Stimulated activated naive CD4-positive, alpha-beta T cell treated with Interleukin-2 at 50 U/mL for 16 hours (primary cell): Measurements from ENCODE around the gene GJA3.
"Not testable (repeated sequence)": the region's sequence is repeated elsewhere in the genome, so short reads cannot be mapped to it uniquely, and the experiment has no call there.

Experiments
- DNase-seq: peaks from one replicate; lab custom pipeline; 2025; lab: John Stamatoyannopoulos, UW

GJA3 gene

GRCh38 chr13:20182231-20182846 lies 21.5 kb upstream of the GJA3 start:
- DNase-seq, result peak; percentile 22

GRCh38 chr13:20181188-20181587 lies 20.3 kb upstream of the GJA3 start:
- no peak for DNase-seq

- no peak for DNase-seq
These were observed 17.3 kb upstream of the GJA3 start for GRCh38 chr13:20178156-20178555.

- DNase-seq, result no peak
These were observed 16.4 kb upstream of the GJA3 start for GRCh38 chr13:20177049-20177831.

GRCh38 chr13:20175907-20176652 lies 15.2 kb upstream of the GJA3 start:
- no peak for DNase-seq

GRCh38 chr13:20175406-20175794 lies 14.5 kb upstream of the GJA3 start:
- DNase-seq, result no peak

- peak; percentile 73 for DNase-seq
These were observed 14.0 kb upstream of the GJA3 start for GRCh38 chr13:20174656-20175405.

- no peak for DNase-seq
These were observed 12.4 kb upstream of the GJA3 start for GRCh38 chr13:20173116-20173746.

- no peak for DNase-seq
These were observed 10.5 kb upstream of the GJA3 start for GRCh38 chr13:20171364-20171763.

- no peak for DNase-seq
These were observed 10.1 kb upstream of the GJA3 start for GRCh38 chr13:20170921-20171320.

- no peak for DNase-seq
These were observed 7.5 kb upstream of the GJA3 start for GRCh38 chr13:20168396-20168795.

- no peak for DNase-seq
These were observed 4.8 kb upstream of the GJA3 start for GRCh38 chr13:20165417-20166257.

GRCh38 chr13:20161951-20162300 lies 1.1 kb upstream of the GJA3 start:
- no peak for DNase-seq

GRCh38 chr13:20161275-20161950 lies 561 bp upstream of the GJA3 start:
- peak; percentile 23 for DNase-seq

- DNase-seq, result no peak
These were observed 1.1 kb downstream of the GJA3 start for GRCh38 chr13:20159646-20160305.

- no peak for DNase-seq
These were observed 3.6 kb downstream of the GJA3 start for GRCh38 chr13:20157151-20157796.

GRCh38 chr13:20156702-20157101 lies 4.2 kb downstream of the GJA3 start:
- DNase-seq, result no peak

- not testable (repeated sequence) for DNase-seq
These were observed 7.6 kb downstream of the GJA3 start for GRCh38 chr13:20153290-20153689.

GRCh38 chr13:20151612-20152011 lies 9.2 kb downstream of the GJA3 start:
- DNase-seq, result no peak
